ENCODE measurements around the gene SKIL.
"Not testable (repeated sequence)": the region's sequence is repeated elsewhere in the genome, so short reads cannot be mapped to it uniquely, and the experiment has no call there.

Gene SKIL, protein sequence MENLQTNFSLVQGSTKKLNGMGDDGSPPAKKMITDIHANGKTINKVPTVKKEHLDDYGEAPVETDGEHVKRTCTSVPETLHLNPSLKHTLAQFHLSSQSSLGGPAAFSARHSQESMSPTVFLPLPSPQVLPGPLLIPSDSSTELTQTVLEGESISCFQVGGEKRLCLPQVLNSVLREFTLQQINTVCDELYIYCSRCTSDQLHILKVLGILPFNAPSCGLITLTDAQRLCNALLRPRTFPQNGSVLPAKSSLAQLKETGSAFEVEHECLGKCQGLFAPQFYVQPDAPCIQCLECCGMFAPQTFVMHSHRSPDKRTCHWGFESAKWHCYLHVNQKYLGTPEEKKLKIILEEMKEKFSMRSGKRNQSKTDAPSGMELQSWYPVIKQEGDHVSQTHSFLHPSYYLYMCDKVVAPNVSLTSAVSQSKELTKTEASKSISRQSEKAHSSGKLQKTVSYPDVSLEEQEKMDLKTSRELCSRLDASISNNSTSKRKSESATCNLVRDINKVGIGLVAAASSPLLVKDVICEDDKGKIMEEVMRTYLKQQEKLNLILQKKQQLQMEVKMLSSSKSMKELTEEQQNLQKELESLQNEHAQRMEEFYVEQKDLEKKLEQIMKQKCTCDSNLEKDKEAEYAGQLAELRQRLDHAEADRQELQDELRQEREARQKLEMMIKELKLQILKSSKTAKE

GRCh38 chr3:170357176-170358041, at the start of gene SKIL:
Gene SKIL, plus strand, starts transcription at chr3:170357715. Its CDS starts 2,617 bp downstream, at chr3:170360332.
- DNase-seq = peak; percentile 66

GRCh38 chr3:170309046-170309445, 48.5 kb upstream of the SKIL start:
- DNase-seq = no peak

GRCh38 chr3:170317954-170318353, 39.6 kb upstream of the SKIL start:
- no peak for DNase-seq

DNA sequence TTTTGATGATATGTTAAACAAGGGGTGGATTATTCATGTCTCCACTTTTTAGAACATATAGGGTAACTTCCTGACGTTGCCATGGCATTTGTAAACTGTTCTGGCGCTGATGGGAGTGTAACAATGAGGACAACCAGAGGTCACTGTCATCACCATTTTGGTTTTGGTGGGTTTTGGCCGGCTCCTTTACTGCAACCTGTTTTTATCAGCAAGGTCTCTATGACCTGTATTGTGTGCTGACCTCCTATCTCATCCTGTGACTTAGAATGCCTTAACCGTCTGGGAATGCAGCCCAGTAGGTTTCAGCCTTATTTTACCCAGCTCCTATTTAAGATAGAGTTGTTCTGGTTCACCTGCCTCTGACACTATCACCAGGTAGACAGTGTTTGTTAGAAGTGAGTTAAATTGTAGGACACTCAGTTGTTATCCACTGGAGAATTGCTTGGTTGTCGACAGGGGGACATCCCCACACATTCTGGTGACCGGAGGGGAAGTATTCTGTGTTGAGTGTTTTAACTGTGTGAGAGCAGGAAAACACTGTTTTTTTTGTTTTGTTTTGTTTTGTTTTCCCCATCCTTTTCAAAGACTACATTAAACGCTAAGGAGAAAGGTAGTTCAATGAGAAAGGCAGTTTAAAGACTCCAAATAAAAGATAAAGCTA, 36.9 kb upstream of the SKIL start:
- DNase-seq = no peak

GRCh38 chr3:170321321-170322034, 36.0 kb upstream of the SKIL start:
- no peak for DNase-seq

- DNase-seq = no peak
Observed at GRCh38 chr3:170322566-170323269, 34.8 kb upstream of the SKIL start.

GRCh38 chr3:170323331-170323730, 34.2 kb upstream of the SKIL start:
- no peak for DNase-seq

DNA sequence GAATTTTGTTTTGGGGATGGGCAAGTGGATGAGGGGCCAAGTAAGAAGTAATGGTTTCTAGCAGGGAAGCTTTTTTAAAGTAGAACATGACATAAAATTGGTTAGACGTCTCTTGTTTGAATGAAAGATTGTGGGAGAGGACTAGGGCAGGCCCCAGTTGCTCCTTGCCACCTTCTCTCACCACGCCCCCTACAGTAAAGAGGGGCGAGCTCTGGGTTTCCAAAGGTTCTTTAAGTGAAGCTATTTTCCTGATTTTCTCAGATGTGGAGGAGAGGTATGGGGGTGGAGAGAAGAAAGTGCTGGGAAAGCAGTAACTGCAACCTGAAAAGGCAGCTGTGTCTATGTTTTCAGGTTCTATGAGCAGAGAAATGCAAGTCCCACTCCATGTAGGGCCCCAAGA, 32.6 kb upstream of the SKIL start:
- DNase-seq = no peak

DNA sequence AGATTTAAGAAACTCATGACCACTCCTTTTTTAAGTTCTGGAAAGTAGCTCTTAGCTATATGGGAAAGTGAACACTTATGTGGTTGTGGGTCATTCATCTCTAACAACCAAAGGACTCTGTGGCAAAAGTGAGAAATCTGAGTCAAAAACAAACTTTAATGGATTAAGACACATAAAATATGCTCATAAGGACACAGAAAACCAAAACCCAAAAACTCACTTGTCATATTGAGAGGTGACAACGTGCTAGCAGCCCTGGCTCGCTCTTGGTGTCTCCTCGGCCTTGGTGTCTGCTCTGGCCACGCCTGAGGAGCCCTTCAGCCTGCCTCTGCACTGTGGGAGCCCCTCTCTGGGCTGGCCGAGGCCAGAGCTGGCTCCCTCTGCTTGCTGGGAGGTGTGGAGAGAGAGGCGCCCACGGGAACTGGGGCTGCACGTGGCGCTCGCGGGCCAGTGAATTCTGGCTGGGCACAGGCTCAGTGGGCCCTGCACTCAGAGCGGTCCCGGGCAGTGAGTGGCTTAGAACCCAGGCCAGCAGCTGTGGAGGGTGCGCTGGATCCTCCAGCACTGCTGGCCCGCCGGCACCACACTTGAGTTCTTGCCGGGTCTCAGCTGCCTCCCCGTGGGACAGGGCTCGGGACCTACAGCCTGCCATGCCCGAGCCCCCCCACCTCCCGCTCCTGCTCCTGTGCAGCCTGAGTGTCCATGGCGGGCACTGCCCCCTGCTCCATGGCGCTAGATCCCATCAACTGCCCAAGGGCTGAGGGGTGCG, 30.3 kb upstream of the SKIL start:
- DNase-seq = no peak

DNA sequence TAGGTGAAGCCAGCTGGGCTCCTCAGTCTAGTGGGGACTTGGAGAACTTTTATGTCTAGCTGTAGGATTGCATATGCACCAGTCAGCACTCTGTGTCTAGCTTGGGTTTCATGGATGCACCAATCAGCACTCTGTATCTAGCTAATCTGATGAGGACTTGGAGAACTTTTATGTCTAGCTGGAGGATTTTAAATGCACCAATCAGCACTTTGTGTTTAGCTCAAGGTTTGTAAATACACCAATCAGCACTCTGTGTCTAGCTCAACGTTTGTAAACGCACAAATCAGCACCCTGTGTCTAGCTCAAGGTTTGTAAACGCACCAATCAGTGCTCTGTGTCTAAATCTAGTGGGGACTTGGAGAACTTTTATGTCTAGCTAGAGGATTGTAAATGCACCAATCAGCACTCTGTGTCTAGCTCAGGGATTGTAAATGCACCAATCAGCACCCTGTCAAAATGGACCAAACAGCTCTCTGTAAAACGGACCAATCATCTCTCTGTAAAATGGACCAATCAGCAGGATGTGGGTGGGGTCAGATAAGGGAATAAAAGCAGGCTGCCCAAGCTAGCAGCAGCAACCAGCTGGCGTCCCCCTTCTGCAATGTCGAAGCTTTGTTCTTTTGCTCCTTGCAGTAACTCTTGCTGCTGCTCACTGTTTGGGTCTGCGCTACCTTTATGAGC, 29.5 kb upstream of the SKIL start:
- not testable (repeated sequence) for DNase-seq

DNA sequence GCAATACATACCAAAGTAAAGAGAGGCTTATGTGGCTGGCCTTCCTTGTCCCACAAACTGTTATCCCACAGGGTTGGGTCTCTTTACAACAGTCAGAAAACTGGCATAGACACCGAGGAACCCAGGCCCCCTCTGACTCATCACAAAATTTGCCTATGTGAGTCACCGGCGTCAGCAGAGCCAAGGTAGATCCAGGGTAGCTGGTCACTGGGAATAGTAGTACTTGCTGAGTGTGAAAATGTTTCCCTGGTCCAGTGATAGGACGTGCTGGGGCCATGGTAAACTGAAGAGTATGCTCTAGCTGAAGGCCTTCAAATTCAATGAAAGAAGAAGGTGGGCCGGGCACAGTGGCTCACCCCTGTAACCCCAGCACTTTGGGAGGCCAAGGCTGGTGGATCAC, 27.1 kb upstream of the SKIL start:
- no peak for DNase-seq

DNA sequence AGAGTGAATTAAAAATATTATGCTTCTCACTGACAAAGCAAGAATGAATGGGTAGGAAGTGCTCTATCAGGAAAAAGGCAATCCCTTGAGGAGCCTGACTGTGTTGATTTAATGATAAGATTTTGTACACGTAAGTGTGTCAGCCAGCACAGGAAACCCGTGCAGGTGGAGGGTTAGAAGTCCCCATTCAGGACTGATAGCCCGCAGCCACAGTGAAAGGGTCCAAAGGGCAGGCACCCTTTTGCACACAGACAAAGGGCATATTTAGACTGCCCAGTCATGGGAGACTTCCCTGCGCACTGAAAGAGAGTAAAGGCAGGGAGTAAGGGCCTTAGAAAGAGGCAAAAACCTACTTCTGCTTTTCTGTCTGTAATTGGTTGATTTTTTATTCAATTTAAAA, 26.4 kb upstream of the SKIL start:
- no peak for DNase-seq

DNA sequence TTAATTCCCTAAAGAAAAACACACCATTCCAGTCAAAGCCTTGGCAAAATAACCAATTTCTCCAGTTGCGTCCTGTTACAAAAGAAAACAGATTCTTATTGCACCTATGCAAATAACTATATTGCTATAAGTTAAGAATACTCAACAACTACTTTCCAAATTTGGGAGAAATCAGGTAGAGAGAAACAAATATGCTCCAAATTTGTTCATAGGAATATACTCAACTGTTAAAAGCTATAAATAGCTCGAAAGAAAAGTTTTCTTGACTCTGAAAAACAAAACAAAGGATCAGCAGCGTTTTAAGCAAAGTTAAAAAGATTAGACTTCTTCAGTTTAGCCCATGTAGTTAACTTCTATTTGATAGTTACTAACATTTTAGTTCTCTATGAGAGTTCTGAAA, 20.1 kb upstream of the SKIL start:
- DNase-seq = no peak

DNA sequence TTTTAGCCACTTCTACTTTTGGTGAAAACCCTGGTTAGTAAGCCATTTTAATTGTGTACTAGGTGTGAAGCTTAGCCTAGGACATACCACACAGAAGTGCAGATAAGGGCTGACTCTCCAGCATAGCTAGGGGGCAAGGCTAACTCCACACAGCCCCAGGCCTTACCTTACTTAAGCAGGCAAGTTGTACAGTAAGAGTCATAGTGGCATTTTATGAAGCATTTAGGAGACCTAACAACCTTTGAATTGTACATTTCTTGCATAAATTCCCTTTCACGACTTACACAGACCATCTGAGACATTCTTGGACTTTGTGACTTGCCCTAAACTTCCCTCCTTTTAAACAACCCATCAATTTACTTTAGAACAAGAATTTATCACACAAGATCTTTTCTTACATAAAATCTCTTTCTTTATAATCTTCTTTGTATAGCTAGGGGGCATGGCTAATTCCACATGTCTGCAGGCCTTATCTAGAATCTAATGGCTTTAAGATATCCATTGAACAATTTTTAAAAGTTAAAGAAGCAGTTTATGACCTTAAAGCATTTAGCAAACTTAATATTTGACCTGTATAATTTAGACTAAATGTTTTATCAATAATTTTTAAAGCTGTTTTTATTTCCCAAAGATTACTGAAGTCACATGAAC, 18.7 kb upstream of the SKIL start:
- DNase-seq = no peak

DNA sequence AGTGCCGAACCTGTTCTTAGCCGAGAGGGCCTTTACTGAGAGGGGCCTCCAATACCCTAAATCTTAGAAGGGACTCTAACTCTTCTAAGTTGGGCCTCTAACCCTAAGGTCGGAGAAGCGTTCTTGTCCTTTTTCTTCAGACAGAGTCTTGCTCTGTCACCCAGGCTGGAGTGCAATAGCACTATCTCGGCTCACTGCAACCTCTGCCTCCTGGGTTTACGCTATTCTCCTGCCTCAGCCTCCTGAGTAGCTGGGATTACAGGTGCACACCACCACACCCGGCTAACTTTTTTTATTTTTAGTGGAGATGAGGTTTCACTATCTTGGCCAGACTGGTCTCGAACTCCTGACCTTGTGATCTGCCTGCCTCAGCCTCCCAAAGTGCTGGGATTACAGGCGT, 15.2 kb upstream of the SKIL start:
- not testable (repeated sequence) for DNase-seq

DNA sequence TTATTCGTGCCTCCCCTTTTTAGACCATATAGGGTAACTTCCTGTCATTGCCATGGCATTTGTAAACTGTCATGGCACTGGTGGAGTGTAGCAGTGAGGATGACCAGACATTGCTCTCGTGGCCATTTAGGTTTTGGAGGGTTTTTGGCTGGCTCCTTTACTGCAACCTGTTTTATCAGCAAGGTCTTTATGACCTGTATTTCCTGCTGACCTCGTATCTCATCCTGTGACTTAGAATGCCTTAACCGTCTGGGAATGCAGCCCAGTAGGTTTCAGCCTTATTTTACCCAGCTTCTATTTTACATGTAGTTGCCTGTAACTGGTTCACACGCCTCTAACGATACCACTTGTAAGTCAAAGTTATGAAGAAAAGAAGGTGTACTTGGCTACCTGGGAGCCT, 13.7 kb upstream of the SKIL start:
- DNase-seq = not testable (repeated sequence)

- DNase-seq = no peak
Observed at GRCh38 chr3:170344971-170345370, 12.5 kb upstream of the SKIL start.

DNA sequence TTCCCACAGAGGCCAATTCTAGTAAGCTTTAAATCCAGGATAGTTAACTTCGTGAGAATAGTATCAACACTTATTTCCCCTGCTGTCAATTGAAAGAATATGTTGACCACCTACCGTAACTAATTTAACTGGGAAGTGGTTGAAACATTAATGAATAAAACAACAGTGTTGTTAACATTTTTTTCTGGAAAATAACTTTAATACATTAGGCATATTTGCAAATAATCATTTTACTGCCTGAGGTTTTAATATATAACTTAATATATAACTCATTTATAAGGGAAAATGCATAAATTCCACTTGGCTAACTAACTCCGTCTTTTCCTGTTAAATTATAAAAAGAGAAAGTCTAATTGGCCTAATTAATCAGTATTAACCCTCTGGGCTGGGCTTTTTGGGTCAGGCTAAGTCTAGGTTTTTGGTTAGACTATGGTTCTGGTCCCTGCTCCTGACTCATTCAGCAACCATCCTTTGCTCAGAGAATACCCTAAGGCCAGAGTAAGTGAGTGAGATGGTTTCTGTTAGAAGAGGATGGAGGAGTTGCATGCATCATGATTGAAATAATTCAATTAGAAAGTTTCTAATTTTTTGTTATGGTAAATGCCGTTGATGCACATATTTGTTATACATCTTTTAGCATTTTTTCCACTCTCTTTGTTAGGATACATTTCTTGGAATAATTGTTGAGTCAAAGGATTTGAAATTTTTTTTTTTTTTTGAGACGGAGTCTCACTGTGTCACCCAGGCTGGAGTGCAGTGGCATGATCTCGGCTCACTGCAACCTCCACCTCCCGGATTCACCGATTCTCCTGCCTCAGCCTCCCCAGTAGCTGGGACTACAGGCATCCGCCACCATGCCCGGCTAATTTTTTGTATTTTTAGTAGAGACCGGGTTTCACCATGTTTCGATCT, 10.8 kb upstream of the SKIL start:
- no peak for DNase-seq

Data from SHP77 treated with DMSO at 0.1 percent for 48 hours (cell line).